Renal cortical epithelial cell (primary cell): Measurements from ENCODE around the gene OSBPL5. TPM values are rescaled to one million over a fixed set of nuclear protein-coding genes. Genes with fewer than 3 reads are reported as not detected.

Experiments
- DNase-seq: peaks from one replicate; pipeline ENCODE4 v3.0.0-alpha.2; 2011; ENCODE audit warnings: low read depth
- total RNA-seq: library from RNA; depleted of rRNA; stranded (reverse); fragments of >200 nt; gene quantifications from 2 replicates; pipeline ENCODE4 v1.2.3, GENCODE V29; 2014

Gene OSBPL5
- total RNA-seq, 1 donor from 2014 or later: 21.3 TPM

DNA sequence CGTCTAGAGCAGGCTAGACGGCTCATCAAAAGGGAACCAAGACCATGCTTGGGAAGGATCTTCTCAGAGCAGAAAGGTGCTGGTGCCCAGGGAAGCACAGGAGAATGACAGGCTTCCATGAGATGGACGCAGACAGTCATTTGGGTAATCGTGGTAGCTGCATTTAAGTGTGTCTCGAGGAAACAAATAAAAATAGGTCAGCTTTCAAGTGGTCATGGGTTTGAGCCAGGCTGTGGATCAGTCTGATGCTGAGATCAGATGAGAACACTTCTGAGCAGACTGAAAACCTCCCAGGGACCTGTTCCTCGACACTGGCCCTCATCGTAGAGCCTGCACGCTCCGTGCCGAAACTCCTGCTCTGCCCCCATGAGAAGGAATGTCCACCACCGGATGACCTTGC lies 112.5 kb downstream of the OSBPL5 start:
- DNase-seq: no peak

DNA sequence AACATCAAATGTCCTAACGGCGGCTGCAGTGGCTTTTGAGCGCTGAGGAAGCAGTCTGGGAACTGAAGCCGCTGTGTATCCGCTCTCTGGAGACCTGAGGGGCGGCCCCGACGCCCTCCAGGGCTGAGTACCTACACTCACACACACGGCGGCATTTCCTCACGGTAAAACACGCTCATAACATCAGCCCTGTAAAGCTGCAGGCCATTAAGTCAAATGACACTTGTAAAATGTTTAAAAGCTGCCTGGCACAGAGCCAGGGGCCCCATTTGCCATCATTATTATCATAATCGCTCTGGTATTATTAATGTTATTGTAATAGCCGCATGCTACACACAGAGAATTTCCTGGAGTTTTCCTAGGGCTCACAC lies 113.0 kb downstream of the OSBPL5 start:
- DNase-seq: no peak

DNA sequence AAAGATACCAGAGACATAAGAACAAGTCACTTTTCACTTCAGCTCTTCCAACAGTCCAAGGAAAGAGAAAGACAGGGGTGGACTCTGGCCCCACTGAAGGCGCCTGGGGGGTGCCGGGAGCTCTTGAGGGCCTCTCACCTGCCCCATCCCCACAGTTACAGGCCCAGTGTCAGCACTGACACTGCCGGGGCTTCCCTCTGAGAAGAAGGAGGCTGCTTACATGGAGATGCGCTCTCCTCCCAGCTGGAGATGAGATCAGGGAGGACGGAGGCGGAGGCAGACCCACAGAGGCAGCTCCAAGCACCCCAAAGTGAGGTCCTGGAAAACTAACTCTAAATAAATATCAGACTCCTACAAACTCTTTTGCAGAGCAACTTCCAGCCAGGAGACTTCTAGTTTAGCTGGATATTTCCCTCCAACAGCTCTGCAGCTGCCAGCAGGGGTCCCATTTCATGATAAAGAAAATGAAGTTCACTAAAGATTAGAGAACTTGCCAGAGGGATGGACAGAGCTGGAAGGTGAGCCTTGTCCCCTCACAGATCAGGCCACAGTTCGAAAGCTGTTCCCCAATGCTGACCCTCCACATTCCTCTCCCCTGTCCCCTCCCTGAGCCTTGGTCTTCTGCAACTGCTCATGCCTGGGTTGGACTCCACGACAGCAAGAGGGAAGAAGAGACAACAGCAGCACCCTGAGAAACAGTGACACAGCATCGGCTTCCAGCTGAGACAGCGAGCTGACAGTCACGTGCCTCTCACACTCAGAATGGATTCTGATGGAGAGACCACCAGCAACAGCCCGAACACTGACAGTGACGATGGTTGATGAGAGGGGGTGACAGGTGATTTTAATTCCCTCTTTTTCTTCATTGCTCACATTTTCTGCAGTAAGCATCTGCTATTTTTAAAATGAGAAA lies 113.7 kb downstream of the OSBPL5 start:
- no peak for DNase-seq

DNA sequence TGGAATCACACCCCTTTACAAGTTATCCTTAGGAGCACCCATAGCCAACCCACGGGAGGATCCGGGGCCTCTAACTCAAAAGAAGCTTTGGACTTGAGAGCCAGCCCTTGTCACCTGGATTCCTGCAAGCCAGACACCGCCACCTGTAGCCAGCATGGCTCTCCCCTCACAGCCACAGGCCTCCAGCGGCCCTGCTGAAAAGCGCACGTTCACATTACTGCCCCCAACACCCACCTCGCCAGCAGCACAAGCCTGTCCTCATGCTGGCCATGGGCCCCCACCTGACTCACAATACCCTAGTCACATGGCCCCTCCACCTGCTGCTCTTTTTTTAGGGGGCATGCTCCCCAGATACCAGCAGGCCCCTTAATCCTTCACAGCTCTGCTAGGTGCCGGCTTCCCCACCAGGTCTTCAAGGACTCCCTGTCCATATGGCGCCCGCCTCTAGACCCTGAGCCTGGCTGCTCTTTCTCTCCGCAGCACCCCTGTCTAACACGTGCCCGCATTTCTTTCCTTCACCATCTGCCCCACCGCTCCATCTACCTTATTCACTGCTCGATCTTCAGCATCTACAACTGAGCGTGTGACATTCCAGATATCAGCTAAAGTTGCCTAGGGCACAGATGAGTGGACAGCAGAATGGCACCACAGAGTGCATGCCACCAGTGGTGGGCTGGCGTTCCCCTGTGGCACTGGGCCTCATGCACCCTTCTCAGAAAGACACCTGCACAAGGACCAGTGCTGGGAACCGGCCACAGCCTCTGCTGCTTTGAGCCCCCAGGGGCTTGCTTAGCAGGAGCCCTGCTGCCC lies 114.5 kb downstream of the OSBPL5 start:
- DNase-seq: no peak

DNA sequence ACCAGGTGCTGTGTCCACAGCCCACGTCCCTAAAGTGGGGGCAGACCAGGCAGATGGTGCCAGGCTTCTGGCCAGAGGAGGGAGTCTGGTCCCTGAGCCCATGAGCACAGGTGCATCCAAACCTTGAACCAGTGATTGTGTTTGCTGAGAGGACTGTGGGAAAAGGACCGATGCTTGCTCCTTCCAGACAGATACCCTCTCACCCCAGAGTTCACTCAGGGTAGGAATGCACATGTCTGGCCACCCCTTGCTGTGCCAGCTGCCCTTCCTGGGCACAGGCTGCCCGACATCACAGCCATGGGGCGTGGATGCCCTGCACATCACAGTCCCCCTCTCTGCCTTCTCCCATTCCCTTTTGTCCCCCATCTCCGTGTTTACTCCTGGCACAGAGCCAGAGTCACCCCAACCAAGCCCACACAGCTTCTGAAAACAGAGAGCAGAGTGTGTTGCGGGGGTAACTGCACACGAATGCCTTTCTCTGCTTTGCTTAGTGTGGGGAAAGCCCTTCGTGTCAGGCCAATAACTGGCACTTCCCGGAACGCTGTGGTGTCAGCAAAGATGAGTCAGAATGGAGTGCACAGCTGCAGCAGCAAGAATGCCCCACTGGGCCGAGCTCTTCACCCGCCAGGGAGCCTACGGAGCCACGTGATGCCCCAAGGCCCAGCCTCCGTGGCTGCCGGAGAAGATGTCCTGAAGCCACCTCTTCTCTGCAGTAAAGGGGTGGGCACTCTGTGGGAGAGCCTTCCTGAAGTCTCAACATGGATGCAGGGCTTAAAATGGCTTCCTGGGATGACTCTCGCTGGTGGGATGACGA lies 115.5 kb downstream of the OSBPL5 start:
- peak; percentile 94 for DNase-seq

DNA sequence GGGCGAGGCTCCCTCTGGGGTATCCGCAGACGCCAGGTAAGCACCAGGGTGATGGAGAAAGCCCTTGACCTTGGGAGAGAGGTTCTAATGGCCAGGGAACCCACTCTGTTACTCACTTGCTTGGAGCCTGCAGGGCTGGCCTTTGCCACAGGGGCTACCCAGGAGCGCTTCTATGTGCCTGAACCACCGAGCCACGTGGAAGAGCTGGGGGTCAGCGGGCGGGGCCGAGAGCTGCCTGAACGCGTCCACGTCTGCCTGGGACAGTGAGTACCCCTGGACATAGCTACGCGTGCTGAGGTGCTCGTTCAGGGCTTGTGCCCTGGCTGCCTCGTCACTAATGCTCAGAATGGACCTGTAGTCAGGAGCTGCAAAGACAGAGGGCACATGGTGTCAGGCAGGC lies 117.5 kb downstream of the OSBPL5 start:
- DNase-seq: no peak

DNA sequence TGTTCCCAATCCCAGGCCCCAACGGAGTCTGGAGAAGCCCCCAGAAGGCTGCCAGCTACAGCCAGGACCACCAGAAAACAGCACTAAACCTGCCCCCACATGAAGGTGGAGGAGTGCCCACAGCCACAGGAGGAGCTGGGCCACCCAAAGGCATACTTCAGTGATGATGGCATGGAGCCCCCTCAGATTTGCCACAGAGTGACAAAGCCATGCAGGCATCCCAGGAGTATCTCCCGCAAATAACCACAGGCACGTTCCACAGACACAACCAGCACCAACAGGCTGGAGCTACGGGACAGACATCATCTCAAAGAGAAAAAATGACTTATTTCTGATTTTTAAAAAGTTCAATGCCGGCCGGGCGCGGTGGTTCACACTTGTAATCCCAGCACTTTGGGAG lies 118.5 kb downstream of the OSBPL5 start:
- no peak for DNase-seq

DNA sequence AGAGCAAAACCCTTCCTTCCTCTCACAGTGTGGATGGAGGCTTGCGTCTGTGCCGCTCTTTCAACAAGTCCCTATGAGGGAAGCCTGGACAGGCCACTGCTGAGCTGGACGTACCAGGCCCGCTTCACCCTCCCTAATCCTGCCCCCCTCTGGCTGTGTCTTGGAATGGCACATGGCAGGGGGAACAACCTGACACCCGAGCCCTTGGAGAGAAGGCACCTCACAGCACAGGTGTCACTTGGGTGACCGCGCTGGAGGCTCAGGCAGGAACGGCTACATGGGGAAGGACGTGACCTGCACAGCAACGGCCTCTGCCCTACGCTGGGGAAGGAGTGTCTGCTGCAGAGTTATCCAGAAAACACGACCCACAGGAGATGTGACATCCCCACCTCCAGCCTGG lies 118.9 kb downstream of the OSBPL5 start:
- DNase-seq: no peak

DNA sequence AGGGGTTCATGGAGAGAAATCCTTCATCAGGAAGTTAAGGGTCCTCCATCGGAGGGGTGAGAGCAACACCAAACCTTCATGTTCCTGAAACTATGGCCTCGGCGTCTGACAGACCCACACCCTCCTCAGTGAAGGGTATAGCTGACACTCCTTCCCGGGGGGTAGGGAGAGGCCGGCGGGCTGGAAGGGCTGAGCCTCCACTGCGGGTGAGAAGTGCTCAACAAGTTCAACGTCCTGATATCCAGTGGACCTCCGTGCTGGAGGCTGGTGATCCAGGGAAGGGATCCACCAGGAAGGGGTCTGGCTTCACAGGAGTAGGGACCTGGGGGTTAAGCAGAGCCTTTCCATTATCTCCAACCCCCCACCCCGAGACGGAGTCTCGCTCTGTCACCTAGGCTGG lies 120.2 kb downstream of the OSBPL5 start:
- no peak for DNase-seq

DNA sequence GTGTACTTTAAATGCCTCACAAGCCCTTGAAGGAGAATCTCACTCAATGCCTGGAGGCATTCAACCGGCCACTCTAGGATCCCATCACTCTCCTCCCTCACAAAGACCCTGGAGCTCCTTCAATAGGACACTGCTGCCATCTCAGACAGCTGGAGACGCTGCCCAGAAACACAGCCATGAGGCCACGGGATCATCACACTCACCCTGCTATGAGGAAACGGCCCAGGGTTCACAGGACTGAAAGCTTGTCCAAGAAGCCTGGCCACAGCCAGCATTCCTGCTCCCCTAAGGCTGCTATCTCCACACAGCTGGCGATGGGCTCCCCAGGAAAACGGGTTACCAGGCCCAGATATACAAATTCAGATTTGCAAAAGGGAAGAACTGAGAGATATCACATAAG lies 121.1 kb downstream of the OSBPL5 start:
- DNase-seq: no peak

DNA sequence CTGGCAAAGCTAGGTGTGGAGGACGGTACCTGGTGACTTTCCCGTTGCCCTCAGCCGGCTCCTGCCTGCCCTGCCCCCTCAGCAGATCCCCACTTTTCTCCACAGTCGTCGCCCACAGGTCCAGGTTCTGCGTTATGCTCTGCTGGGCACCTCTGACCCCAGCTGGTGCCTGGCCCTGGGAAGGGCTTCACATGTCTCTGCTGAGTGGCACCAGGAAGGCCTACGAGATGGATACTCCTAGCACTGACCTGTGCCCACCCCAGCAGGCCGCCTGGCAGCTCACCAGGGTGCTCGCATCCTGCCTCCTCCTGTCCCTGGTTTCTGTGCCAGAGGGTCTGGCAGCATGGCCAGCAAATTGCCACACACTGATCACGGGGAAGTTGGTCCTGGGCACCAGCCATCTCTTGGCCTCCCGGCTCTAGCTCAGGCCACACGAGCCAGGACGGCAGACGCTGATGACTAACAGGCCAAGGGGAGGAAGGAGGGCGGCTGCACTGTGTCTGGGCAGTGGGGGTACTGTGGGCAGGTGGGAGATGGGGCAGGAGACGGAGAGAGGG lies 121.7 kb downstream of the OSBPL5 start:
- peak; percentile 61 for DNase-seq

DNA sequence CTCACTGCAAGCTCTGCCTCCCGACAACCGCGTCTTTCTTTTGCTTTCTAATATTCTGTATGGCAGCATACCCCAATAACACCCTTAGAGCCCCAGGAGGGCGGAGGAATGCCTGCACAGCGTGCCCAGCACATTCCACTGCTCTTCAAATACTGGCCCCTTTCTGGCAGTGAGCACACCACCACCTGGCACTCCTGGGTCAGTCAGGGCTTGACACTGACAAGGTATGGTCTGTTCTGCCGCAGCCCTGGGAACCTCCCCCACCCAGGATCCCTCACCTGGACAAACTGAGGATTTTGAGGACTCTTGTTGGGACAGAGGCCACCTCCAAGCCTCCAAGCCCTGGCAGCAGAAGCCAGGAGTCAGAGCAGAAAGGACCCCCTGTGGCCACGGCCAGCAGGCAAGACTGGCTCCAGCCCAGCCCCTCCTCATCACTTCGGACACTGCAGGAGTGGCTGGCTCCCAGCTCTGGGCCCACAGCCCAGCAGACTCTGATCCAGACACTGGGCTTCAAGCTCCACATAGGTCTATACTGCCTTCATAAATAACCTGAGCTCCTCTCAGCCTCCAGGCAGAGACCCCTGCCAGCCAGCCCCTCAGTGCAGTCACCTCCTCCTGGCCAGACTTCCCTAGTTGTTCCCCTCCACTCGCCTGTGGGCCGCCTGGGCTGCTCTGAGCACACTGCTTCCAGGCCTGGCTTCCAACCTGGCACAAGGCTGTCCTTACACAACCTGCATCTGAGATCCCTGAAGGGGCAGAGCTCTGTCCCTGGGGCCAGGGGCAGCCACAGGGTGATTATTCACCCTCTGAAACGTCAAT lies 122.4 kb downstream of the OSBPL5 start:
- DNase-seq: peak; percentile 35

DNA sequence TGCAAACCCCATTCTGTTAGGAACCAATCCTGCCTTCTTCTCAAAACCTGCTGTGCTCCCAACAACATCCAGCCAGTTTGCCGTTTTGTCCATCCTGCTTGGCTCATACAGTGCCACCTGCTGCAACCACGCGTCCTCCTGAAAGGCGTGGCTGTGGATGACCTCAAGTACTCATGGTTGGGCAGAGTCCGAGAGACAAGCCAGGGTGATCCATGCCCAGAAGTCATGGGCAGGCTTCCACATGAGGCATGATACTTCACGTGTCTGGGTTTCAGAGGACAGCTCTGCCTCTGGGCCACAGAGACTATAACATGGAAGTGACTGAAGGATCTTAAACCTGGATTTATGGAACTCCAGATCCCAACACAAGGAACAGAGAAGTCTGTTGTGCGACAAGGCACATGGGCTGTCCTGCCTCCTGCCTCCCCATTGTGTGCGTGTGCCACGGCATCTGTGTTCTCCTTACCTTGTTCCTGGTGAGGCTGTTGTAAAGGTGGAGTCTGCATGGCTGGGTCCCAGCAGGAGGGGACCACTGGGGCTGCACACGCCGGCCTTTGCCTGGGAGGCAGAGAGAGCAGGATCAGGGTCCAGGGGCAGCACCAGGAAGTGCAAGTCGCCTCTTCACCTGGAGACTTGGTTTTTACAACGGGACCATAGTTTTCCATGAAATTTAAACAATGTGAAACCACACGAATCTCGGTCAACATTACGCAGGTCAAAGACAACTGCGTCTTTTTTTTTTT lies 123.2 kb downstream of the OSBPL5 start:
- no peak for DNase-seq

DNA sequence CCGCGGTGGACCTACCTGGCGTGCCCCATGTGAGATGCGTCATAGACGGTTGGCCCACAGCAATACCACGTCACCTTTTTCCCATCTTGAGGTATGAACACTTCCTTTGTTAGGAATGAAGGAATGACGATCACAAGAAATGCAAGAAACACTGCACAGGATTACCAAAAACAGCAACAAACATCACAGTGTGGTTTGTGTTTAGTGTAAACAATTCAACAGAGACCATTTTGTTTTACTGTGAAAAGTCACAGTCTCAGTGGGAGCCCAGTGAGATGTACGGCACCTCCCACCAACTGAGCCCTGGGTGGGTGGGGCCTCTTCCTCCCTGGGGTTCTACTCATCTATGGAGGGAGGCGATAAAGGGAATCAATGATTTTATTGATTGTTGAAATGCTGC lies 124.2 kb downstream of the OSBPL5 start:
- DNase-seq: no peak

DNA sequence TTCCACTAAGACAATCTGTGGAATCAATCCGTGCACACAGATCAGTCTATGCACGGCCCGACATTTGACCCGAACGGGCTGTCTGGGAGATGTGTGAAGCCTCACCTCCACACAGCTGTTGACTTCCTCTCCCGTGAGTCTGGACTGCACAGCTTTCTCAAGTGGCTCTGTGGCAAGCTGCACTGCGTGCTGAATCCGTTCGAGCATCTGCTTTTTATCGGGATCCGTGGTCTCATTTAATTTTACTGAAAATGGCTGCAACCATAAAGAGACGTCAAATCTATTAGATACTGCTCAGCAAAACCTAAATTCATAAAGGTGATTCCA lies 127.2 kb downstream of the OSBPL5 start:
- DNase-seq: no peak

Other genes with a start within 250 kb of the OSBPL5 start
- 2.0 and 4.9 TPM in 2 replicates for gene PHLDA2, start 235.9 kb downstream of the OSBPL5 start, total RNA-seq
- 144 and 273 TPM in 2 replicates for gene NAP1L4, start 173.0 kb downstream of the OSBPL5 start, total RNA-seq
- 52.4 and 63.7 TPM in 2 replicates for gene CARS1, start 107.9 kb downstream of the OSBPL5 start, total RNA-seq
- not detected in 2 replicates for gene MRGPRG, start 53.5 kb upstream of the OSBPL5 start, total RNA-seq
- gene MRGPRE, start 67.1 kb upstream of the OSBPL5 start, total RNA-seq: not detected in 2 replicates
- gene ZNF195, start 213.8 kb upstream of the OSBPL5 start, total RNA-seq: 33.2 and 39.1 TPM in 2 replicates